PFSK-1 (cell line): ENCODE measurements around the gene TMEM196.

Experiments used
- POLR2AphosphoS5 ChIP-seq: IDR thresholded peaks from 2 replicates; pipeline ENCODE4 v1.6.1; 2012; ENCODE audit warnings: low read depth, mild to moderate bottlenecking, control low read depth, low read length, moderate library complexity
- REST ChIP-seq, 2 experiments: IDR thresholded peaks; 2 replicates each; pipeline versions ENCODE4 v1.6.1 to v1.8.0; 2011 to 2012; ENCODE audit warnings: low read depth in 2 of 2, low read length in 2 of 2, control low read depth in 1 of 2, inconsistent platforms in 1 of 2, mild to moderate bottlenecking in 1 of 2, moderate library complexity in 1 of 2; ENCODE audit not compliant: insufficient read depth in 1 of 2
- SIN3A ChIP-seq: IDR thresholded peaks from 2 replicates; pipeline ENCODE4 v1.6.1; 2012; ENCODE audit warnings: mild to moderate bottlenecking, low read length, moderate library complexity, borderline replicate concordance; ENCODE audit not compliant: insufficient read depth
- TAF1 ChIP-seq: IDR thresholded peaks from 2 replicates; pipeline ENCODE4 v1.6.1; 2012; ENCODE audit warnings: low read length, control low read depth, borderline replicate concordance; ENCODE audit not compliant: insufficient read depth

- TF ChIP-seq SIN3A = no peak
- no peak for TF ChIP-seq TAF1
- no peak for TF ChIP-seq POLR2AphosphoS5
- TF ChIP-seq REST (IDR thresholded peaks at IDR 0.05; ENCODE audit: insufficient read depth in 1 of 2, low read depth in 2 of 2, low read length in 2 of 2) = no peak
These were observed 23.8 kb downstream of the TMEM196 start for GRCh38 chr7:19749658-19750057.
